Endodermal cell (in vitro differentiated cells): ENCODE data around the gene TAAR1. TPM values are rescaled to one million over a fixed set of nuclear protein-coding genes. Genes with fewer than 3 reads are reported as not detected.

Experiments used
- total RNA-seq, 2 donors: library from RNA; stranded (reverse); fragmentation: NEBNext Ultra II Directional in 1 of 2; extraction: Animal tissue kit (Norgen Biotek cat#: 25700) in 1 of 2; gene quantifications; 2 replicates in 1 of 2; 3 replicates in 1 of 2; pipeline ENCODE4 v1.2.1, GENCODE V29; 2021

TAAR1 gene
- total RNA-seq, 2 donors from 2014 or later = not detected

Other genes with a start within 250 kb of the TAAR1 start
- gene STX7, start 146.1 kb downstream of the TAAR1 start, total RNA-seq = 10 to 100 TPM; 36.6 to 41.7 TPM
- not detected for gene TAAR9, start 120.9 kb downstream of the TAAR1 start, total RNA-seq
- gene TAAR8, start 106.5 kb downstream of the TAAR1 start, total RNA-seq = not detected
- gene TAAR6, start 88.9 kb downstream of the TAAR1 start, total RNA-seq = not detected
- not detected for gene TAAR5, start 69.4 kb downstream of the TAAR1 start, total RNA-seq
- not detected for gene TAAR2, start 34.9 kb downstream of the TAAR1 start, total RNA-seq
- not detected for gene VNN1, start 54.9 kb upstream of the TAAR1 start, total RNA-seq
- gene VNN2, start 98.7 kb upstream of the TAAR1 start, total RNA-seq = not detected
- 10 to 100 TPM; 10.9 to 15.3 TPM for gene SLC18B1, start 139.5 kb upstream of the TAAR1 start, total RNA-seq
- 1,000 to 10,000 TPM; 1,249 to 1,298 TPM for gene RPS12, start 155.4 kb upstream of the TAAR1 start, total RNA-seq